ENCODE data around the gene HDC.

Gene HDC

DNA sequence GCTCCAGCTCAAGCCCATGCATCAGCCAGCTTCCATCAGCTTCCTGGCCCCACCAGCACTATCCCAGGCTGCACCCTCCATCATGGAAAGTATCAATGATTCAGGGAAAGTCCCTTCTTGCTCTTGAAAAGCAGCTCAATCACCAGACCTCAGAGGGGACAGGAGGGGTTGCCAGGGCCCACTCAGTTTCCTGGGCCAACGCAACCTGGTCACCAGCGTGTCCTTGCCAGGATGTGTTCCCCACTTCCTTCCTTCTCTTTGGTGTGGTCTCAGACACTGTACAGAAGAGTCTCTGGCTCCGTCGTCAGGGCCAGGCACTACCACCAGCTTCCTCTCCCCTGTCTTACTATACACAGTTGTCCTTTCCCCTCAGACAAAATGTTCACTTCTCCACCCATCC, 3.0 kb downstream of the HDC start:
- TF ChIP-seq CTCF (IDR thresholded peaks at IDR 0.05), result no peak

DNA sequence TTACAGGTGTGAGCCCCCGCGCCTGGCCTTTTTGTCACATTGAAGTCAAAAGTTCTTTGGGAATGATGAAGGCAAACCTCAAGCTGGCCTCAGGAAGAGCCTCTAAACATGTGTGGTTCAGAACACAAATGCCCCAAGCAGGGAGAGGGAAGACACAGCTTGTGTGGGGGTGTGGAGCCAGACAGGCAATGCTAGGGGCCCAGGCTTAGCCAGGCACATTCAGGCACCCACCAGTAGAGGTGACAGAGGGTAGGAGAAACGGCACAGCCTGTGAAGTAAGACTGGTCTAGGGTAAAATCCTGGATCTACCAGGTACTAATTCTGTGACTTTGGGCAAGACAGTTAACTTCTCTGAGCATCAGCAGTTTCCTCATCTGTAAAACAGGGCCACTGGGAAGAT, 3.5 kb downstream of the HDC start:
- TF ChIP-seq CTCF (IDR thresholded peaks at IDR 0.05), result no peak

DNA sequence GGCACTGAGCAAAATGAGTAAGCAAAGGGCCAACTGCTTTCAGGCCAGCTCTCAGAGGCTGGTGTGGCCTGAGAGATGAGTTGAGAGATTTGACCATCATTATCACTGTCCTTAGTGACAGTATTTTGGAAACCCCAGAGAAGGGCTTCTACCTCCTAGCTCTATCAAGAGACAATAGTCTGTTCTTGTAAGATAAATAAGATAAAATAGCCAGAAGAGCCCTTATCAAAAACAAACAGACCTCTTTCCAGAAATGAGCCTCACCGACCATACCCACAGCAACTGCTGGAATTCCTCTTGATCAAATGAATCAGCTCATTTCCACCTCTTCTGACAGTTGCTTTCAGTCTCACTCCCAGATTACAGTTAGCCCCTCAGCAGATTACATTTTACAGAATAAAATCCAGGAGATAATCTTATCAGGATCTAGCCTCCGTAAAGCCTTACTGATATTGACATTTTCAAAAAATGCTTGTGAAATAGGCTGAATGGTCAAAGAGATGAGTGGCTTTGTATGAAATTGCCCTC, 4.5 kb downstream of the HDC start:
- no peak for TF ChIP-seq CTCF (IDR thresholded peaks at IDR 0.05)

DNA sequence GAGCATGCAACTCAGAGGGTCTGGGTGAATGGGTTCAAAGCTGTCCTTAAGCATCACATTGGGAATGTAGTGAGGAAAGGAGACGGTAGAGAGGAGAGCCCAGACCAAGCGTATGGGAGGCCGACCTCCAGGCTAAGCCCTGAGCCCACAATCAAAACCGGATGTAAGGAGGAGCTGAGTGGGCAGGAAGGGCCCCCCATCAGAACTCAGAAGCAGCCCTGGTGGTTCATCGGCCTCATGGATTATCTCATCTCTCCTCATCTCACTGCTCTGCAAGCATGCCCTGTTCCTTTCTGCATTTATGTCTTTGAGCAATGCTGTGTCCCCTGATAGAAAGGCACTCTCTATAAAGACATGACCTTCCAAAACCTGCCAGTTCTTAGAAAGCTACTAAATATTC, 6.2 kb downstream of the HDC start:
- no peak for TF ChIP-seq CTCF (IDR thresholded peaks at IDR 0.05)

DNA sequence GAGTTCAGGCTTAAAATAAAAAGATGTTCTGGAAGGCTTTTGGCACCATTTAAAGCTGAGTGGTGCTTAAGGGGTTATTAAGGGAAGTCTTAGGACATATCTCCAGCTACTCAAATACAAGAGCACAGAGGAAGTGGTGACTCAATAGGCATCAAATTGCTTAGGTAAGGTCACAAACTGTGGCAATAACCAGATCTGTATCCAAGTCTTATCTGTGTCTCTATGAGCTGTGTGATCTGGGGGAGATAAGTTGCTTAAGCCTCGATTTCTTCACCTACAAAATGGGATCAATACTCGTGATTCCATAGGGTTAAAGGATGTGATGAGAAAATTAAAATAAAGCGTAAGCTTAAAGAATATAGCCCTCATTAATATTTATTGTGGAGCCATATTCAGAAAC, 7.6 kb downstream of the HDC start:
- TF ChIP-seq CTCF (IDR thresholded peaks at IDR 0.05), result no peak

DNA sequence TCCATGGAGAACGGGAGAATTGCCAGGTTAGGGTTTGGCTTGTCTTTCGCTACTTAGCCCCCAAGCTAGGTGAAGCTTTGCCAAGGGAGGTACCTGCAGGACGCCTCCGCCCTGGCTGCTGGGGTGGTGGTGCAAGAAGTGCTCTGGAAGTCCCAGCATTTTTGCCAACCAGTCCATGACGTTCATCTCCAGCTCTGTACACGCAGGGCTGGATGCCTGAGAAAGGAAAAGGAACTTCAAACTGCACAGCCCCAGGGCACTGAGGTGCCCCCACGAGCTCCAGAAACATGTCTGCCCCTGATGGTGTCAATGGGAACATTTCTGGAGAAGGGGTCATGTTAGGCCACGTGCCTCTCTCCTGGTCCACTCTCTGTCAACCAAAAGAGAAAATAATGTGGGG, 8.2 kb downstream of the HDC start:
- no peak for TF ChIP-seq CTCF (IDR thresholded peaks at IDR 0.05)

- no peak for TF ChIP-seq CTCF (IDR thresholded peaks at IDR 0.05)
Observed at GRCh38 chr15:50256188-50257041, 9.1 kb downstream of the HDC start.
